ENCODE data around the gene POTEB2. TPM values are rescaled to one million over a fixed set of nuclear protein-coding genes. Genes with fewer than 3 reads are reported as not detected.
A peak's percentile ranks its signal among the peaks of the same experiment; 100 is the strongest.
"Not testable (repeated sequence)": the region's sequence is repeated elsewhere in the genome, so short reads cannot be mapped to it uniquely, and the experiment has no call there.

POTEB2 gene
- total RNA-seq = not detected

GRCh38 chr15:20866214-20866613 is at the start of gene POTEB2:
Gene POTEB2 (minus strand): TSS chr15:20866314. CDS start chr15:20866281, 33 bp downstream.
- H3K4me1 ChIP-seq (replicated peaks in 1 of 2); in situ Hi-C loops (cut with MboI; ENCODE audit: low pct_unique_long_range_greater_than_20kb in 2 of 9, low sequenced_read_pairs in 9 of 9, unreplicated experiment in 9 of 9); ATAC-seq (replicated peaks in 6 of 8); H3K27ac ChIP-seq; H3K4me3 ChIP-seq: not testable (repeated sequence)
- WGBS, 10 experiments = no CpG with 5 or more reads among the region's 9 CpGs

DNA sequence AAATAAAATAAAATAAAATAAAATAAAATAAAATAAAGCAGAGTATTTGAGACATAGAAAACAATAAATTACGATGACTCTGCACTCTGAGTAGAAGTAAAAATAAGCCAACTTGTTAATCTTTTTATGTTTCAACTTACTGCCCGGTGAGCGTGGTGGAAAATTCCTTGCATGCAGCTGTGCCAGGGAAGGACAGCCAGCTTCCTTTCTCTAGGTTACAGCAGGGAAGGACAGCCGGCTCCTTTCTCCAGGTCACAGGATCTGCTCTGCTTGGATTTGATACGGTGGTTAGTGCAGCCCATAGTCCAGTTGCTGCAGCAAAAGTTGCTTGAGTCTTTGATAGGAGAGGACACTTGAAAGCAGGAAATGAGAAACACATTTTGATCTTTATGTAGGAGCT is 13.8 kb upstream of the POTEB2 start:
- no CpG with 5 or more reads among the region's 5 CpGs for WGBS, 10 experiments

GRCh38 chr15:20878464-20878863 is 12.3 kb upstream of the POTEB2 start:
- in situ Hi-C loops (cut with MboI; ENCODE audit: low pct_unique_long_range_greater_than_20kb in 2 of 9, low sequenced_read_pairs in 9 of 9, unreplicated experiment in 9 of 9) = not testable (repeated sequence)
- no CpG with 5 or more reads among the region's 48 CpGs for WGBS, 10 experiments

More for the DNA sequence above, 13.8 kb upstream of the POTEB2 start:
- H3K27ac ChIP-seq; H3K4me1 ChIP-seq (replicated peaks in 1 of 2); ATAC-seq (replicated peaks in 6 of 8); in situ Hi-C loops (cut with MboI; ENCODE audit: low pct_unique_long_range_greater_than_20kb in 2 of 9, low sequenced_read_pairs in 9 of 9, unreplicated experiment in 9 of 9); H3K4me3 ChIP-seq: not testable (repeated sequence)

DNA sequence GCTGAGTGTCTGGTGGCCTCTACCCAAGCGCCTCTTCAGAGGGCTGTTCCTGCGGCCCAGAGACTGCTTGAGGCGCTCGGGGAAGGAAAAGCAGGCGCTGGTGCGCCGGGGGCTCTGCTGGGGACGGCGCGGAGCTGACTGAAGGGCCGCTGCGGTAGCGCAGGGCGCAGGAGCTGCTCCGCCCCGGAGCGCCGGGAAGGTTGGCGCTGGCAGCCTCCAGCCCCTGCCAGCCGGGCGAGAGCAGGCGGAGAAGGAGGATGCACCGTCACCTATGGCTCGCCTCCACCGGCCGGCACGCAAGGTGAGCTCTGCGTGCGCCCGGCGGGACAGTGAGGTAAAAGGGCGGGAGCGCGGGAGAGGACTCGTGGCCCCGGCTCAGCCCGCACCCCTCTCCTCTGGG is 11.7 kb upstream of the POTEB2 start:
- H3K4me1 ChIP-seq (replicated peaks in 1 of 2); in situ Hi-C loops (cut with MboI; ENCODE audit: low pct_unique_long_range_greater_than_20kb in 2 of 9, low sequenced_read_pairs in 9 of 9, unreplicated experiment in 9 of 9); H3K4me3 ChIP-seq; H3K27ac ChIP-seq; ATAC-seq (replicated peaks in 6 of 8): not testable (repeated sequence)
- no CpG with 5 or more reads among the region's 37 CpGs for WGBS, 10 experiments

More at GRCh38 chr15:20878464-20878863, 12.3 kb upstream of the POTEB2 start:
- H3K27ac ChIP-seq; ATAC-seq (replicated peaks in 6 of 8); H3K4me1 ChIP-seq (replicated peaks in 1 of 2): not testable (repeated sequence)
- peak overlapping the region in 1 of 5 donors; percentile 29 for H3K4me3 ChIP-seq
